PC-9 (cell line): Measurements from ENCODE around the gene MUSTN1. TPM values are rescaled to one million over a fixed set of nuclear protein-coding genes. Genes with fewer than 3 reads are reported as not detected.

Experiments used
- BruUV-seq: library from RNA; stranded (reverse); fragments of 400-500 nt; replicated peaks from 2 replicates; lab custom pipeline; 2021; lab: Mats Ljungman, UMichigan
- CTCF ChIA-PET: fragments of 300-600 bp; sonication (Branson Sonifier 250); formaldehyde crosslinking; loops from one replicate; lab custom pipeline; 2022; ENCODE audit warnings: antibody characterized with exemption; lab: Charles Lee
- POLR2A ChIA-PET: fragments of 300-600 bp; sonication (Branson Sonifier 250); formaldehyde crosslinking; loops from one replicate; lab custom pipeline; 2022; ENCODE audit warnings: antibody characterized with exemption; ENCODE audit not compliant: unreplicated experiment; lab: Charles Lee
- DNase-seq, 2 experiments: peaks; one replicate each; pipeline versions ENCODE4 v3.0.0 to v3.0.0-alpha.2; 2015 to 2022; ENCODE audit warnings: mixed read lengths in 1 of 2
- H2AFZ ChIP-seq: fragments of 200-600 bp; sonication (generic); 2 replicates; pipeline ENCODE4 v1.8.1; 2017; ENCODE audit warnings: antibody characterized with exemption
- H3F3A ChIP-seq: fragments of 200-600 bp; sonication (generic); 2 replicates; pipeline ENCODE4 v1.8.1; 2017; ENCODE audit warnings: antibody characterized with exemption, mild to moderate bottlenecking, low read depth; ENCODE audit not compliant: insufficient read depth
- H3K27ac ChIP-seq: fragments of 200-600 bp; sonication (generic); 2 replicates; pipeline ENCODE4 v1.6.1; 2016; ENCODE audit warnings: mixed run types
- H3K27me3 ChIP-seq: fragments of 200-600 bp; sonication (generic); 2 replicates; pipeline ENCODE4 v1.6.1; 2016; ENCODE audit warnings: low read depth, mixed run types; ENCODE audit not compliant: insufficient read depth
- H3K36me3 ChIP-seq: fragments of 200-600 bp; sonication (generic); 2 replicates; pipeline ENCODE4 v1.6.1; 2016; ENCODE audit warnings: low read depth, mixed run types
- H3K4me1 ChIP-seq: fragments of 200-600 bp; sonication (generic); replicated peaks from 2 replicates; pipeline ENCODE4 v1.6.1; 2016; ENCODE audit warnings: mixed run types; ENCODE audit not compliant: insufficient read depth
- H3K4me2 ChIP-seq: fragments of 200-600 bp; sonication (generic); 2 replicates; pipeline ENCODE4 v1.6.1; 2017; ENCODE audit warnings: mixed run types
- H3K4me3 ChIP-seq: fragments of 200-600 bp; sonication (generic); 2 replicates; pipeline ENCODE4 v1.6.1; 2016; ENCODE audit warnings: mixed run types
- H3K79me2 ChIP-seq: fragments of 200-600 bp; sonication (generic); 2 replicates; pipeline ENCODE4 v1.6.1; 2017; ENCODE audit warnings: low read depth, mixed run types
- H3K9me2 ChIP-seq: fragments of 200-600 bp; sonication (generic); 2 replicates; pipeline ENCODE4 v1.8.1; 2017; ENCODE audit warnings: mild to moderate bottlenecking; ENCODE audit not compliant: insufficient read depth
- H3K9me3 ChIP-seq: fragments of 200-600 bp; sonication (generic); 2 replicates; pipeline ENCODE4 v1.8.1; 2016; ENCODE audit warnings: low read depth; ENCODE audit not compliant: insufficient read depth
- H4K20me1 ChIP-seq: fragments of 200-600 bp; sonication (generic); 2 replicates; pipeline ENCODE4 v1.8.1; 2017; ENCODE audit not compliant: insufficient read depth
- EZH2 ChIP-seq: fragments of 200-600 bp; sonication (generic); IDR thresholded peaks from 2 replicates; pipeline ENCODE4 v1.8.0; 2017; ENCODE audit warnings: antibody characterized with exemption, low read depth
- intact Hi-C: fragments of 100-400 bp; cut with micrococcal nuclease; formaldehyde crosslinking; loops from one replicate; pipeline ENCODE4 v1.10.0; 2022; ENCODE audit not compliant: unreplicated experiment
- total RNA-seq: library from RNA; stranded (reverse); gene quantifications from 2 replicates; pipeline ENCODE4 v1.2.3, GENCODE V29; 2021
- TF ChIP-seq, protein P1 (sequence below): fragments of 200-600 bp; sonication (generic); conservative IDR thresholded peaks from 2 replicates; pipeline ENCODE4 v1.6.1; 2017; ENCODE audit warnings: mixed run types, antibody characterized with exemption, mild to moderate bottlenecking, moderate library complexity

MUSTN1 gene
- total RNA-seq, 1 experiment from 2014 or later, result not detected

DNA sequence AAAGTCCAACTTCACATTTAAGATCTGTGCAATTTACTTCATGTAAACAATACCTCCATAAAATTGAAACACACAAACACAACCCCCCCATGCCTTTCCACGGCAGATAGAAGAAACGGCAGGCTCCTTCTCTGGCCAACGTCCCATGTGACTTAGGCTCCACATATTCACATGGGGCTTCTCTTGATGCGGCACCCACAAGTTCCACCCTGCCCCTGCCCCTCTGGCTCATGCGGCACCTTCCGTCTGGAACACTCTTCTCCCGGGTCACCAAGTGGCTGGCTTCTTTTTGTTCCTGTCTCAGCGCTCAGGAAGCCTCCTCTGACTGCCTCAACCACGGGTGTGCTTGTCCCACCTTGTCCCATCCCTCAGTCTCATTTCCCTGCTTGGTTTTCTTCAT is 36.9 kb upstream of the MUSTN1 start:
- no peak overlapping the region for H3K27ac ChIP-seq
- no peak overlapping the region for H3K4me2 ChIP-seq
- no peak for DNase-seq
- intact Hi-C loops, result no loop called here
- POLR2A ChIA-PET, result no interaction called here
- H2AFZ ChIP-seq, result no peak overlapping the region
- no peaks in the 10 kb centered on the region for H3F3A ChIP-seq
- no peaks in the 10 kb centered on the region for H3K9me2 ChIP-seq
- no peaks in the 10 kb centered on the region for H3K79me2 ChIP-seq
- BruUV-seq, result no TSS peak
- TF ChIP-seq EZH2, result no peak
- TF ChIP-seq, protein P1, sequence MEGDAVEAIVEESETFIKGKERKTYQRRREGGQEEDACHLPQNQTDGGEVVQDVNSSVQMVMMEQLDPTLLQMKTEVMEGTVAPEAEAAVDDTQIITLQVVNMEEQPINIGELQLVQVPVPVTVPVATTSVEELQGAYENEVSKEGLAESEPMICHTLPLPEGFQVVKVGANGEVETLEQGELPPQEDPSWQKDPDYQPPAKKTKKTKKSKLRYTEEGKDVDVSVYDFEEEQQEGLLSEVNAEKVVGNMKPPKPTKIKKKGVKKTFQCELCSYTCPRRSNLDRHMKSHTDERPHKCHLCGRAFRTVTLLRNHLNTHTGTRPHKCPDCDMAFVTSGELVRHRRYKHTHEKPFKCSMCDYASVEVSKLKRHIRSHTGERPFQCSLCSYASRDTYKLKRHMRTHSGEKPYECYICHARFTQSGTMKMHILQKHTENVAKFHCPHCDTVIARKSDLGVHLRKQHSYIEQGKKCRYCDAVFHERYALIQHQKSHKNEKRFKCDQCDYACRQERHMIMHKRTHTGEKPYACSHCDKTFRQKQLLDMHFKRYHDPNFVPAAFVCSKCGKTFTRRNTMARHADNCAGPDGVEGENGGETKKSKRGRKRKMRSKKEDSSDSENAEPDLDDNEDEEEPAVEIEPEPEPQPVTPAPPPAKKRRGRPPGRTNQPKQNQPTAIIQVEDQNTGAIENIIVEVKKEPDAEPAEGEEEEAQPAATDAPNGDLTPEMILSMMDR, result no peak
- H3K27me3 ChIP-seq, result no peaks in the 10 kb centered on the region
- H3K36me3 ChIP-seq, result no peaks in the 10 kb centered on the region
- H3K9me3 ChIP-seq, result no peaks in the 10 kb centered on the region
- CTCF ChIA-PET, result no interaction called here
- no peaks in the 10 kb centered on the region for H3K4me1 ChIP-seq
- H3K4me3 ChIP-seq, result no peak overlapping the region
- no peaks in the 10 kb centered on the region for H4K20me1 ChIP-seq

DNA sequence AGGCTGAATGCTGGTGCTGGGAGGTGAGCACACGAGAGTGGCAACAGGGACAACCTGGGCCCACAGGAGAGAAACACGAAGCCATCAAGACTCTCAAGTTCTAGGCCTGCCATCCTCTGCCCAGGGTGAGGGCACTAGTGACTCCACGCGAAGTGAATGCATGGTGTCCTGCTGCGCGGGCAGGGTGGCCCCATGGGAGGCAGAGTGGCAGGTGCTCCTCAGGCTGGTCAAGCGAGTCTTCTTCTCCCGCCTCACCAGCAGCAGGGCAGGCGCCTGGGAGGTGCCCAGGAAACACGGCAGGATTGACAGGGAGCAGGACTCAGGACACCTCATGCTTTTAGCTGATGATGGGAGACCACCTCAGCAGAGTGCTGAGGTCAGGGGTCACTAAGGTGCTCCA is 35.7 kb upstream of the MUSTN1 start:
- Histone ChIP-seq H3K36me3 (no peaks in the 10 kb centered on the region), H3K27ac (no peak overlapping the region), H3K4me3 (no peak overlapping the region), H3K9me2 (no peaks in the 10 kb centered on the region), H3K9me3 (no peaks in the 10 kb centered on the region), H3K4me1 (no peaks in the 10 kb centered on the region), H2AFZ (no peak overlapping the region), H3F3A (no peaks in the 10 kb centered on the region), H4K20me1 (no peaks in the 10 kb centered on the region), H3K4me2 (no peak overlapping the region), H3K27me3 (no peaks in the 10 kb centered on the region), H3K79me2 (no peaks in the 10 kb centered on the region)
- TF ChIP-seq, protein P1, result no peak
- TF ChIP-seq EZH2, result no peak
- ChIA-PET POLR2A (no interaction called here), CTCF (no interaction called here)
- no peak for DNase-seq
- intact Hi-C loops, result no loop called here
- no TSS peak for BruUV-seq

DNA sequence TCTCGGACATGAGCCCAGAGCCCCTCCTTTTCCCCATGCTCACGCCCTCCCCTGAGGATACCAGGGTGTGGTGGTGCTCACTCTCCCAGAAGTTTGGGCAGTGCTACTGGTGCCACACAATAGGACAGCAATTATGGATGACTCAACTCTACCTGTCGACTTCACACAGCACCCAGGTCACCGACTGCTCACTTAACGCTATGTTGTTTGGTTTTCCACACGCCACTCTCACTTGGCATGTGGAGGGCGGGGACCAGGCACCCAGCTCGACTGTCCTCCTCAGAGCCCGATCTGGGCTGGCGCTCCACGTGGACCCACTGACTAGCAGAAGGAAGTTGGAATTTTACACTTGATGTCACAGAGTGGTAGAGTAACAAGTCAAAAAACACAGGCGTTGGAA is 31.6 kb upstream of the MUSTN1 start:
- intact Hi-C loops, result no loop called here
- no peak overlapping the region for H3K4me3 ChIP-seq
- H2AFZ ChIP-seq, result no peak overlapping the region
- POLR2A ChIA-PET, result no interaction called here
- BruUV-seq, result no TSS peak
- no peaks in the 10 kb centered on the region for H3K27me3 ChIP-seq
- H3K36me3 ChIP-seq, result no peaks in the 10 kb centered on the region
- H3K9me2 ChIP-seq, result no peaks in the 10 kb centered on the region
- DNase-seq, result no peak
- no peaks in the 10 kb centered on the region for H3K9me3 ChIP-seq
- no peaks in the 10 kb centered on the region for H4K20me1 ChIP-seq
- no peak overlapping the region for H3K27ac ChIP-seq
- TF ChIP-seq EZH2, result no peak
- TF ChIP-seq, protein P1, result no peak
- H3F3A ChIP-seq, result no peaks in the 10 kb centered on the region
- H3K79me2 ChIP-seq, result no peaks in the 10 kb centered on the region
- H3K4me1 ChIP-seq, result no peaks in the 10 kb centered on the region
- no peak overlapping the region for H3K4me2 ChIP-seq
- CTCF ChIA-PET, result interaction anchor here (0.6 kb wide), 1 partner anchor 452 kb away, joined by 8 read pairs; no protein-coding TSS in a partner anchor
